Measurements from ENCODE around the gene CLIC2. TPM values are rescaled to one million over a fixed set of nuclear protein-coding genes. Genes with fewer than 3 reads are reported as not detected.
"Not testable (repeated sequence)": the region's sequence is repeated elsewhere in the genome, so short reads cannot be mapped to it uniquely, and the experiment has no call there.

Gene CLIC2
- total RNA-seq, 1 experiment from 2014 or later, result 0.98 TPM

DNA sequence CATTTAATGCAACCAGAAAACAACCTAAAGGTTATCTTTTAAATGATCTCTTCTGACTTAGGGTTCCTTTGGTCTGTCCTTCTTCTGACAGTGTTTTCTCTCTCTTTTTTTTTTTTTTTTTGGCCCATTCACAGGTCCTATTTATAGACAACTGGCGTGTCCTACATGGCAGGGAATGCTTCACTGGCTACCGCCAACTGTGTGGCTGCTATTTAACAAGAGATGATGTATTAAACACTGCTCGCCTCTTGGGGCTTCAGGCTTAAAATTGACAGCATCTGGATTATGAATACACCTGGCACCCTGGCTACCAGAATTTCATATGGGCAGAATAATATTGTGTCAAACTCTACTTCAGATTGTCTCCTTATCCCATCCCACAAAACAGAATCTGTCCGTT lies 15.0 kb upstream of the CLIC2 start:
- not testable (repeated sequence) for H3K23me2 ChIP-seq (ENCODE audit: insufficient read length, low read depth, low read length, poor library complexity, severe bottlenecking); H2AK5ac ChIP-seq (ENCODE audit: insufficient read length, low read length); H4K91ac ChIP-seq (ENCODE audit: insufficient read length, low read depth, low read length); H3K27ac Mint-ChIP-seq; H3K14ac ChIP-seq (ENCODE audit: insufficient read depth, low read length); H3K23ac ChIP-seq (ENCODE audit: insufficient read length, low read depth, low read length); H3K79me2 ChIP-seq (ENCODE audit: insufficient read depth, low read length); H3K9me3 Mint-ChIP-seq; H2BK20ac ChIP-seq (ENCODE audit: low read depth, low read length, poor library complexity, severe bottlenecking); H2AFZ ChIP-seq (ENCODE audit: low read length); H3K9ac ChIP-seq (ENCODE audit: extremely low read depth, insufficient read length, low read length); H3K27ac ChIP-seq (ENCODE audit: insufficient read length, low read depth, low read length); DNase-seq; H3K4ac ChIP-seq (ENCODE audit: low read depth, low read length); H3K27me3 ChIP-seq (ENCODE audit: insufficient read depth, low read length); H4K8ac ChIP-seq (replicated peaks; ENCODE audit: insufficient read length, low read depth, low read length); H2BK5ac ChIP-seq (ENCODE audit: insufficient read length, low read length); H3K18ac ChIP-seq (ENCODE audit: insufficient read length, low read depth, low read length); H4K20me1 ChIP-seq (ENCODE audit: control insufficient read depth, insufficient read depth, insufficient read length); H3T11ph ChIP-seq (ENCODE audit: low read length); H2BK15ac ChIP-seq (ENCODE audit: low read depth, low read length); H2BK12ac ChIP-seq (ENCODE audit: insufficient read length, low read depth, low read length); H3K4me3 Mint-ChIP-seq; H3K27me3 Mint-ChIP-seq (ENCODE audit: low read depth); H3K56ac ChIP-seq (ENCODE audit: insufficient read length, low read depth, low read length); H3K79me1 ChIP-seq (ENCODE audit: insufficient read depth, low read depth, low read length, poor library complexity, severe bottlenecking); H2BK120ac ChIP-seq (ENCODE audit: low read depth, low read length, poor library complexity, severe bottlenecking); H4K5ac ChIP-seq (ENCODE audit: insufficient read length, low read depth, low read length); H3K4me2 ChIP-seq (ENCODE audit: insufficient read depth, insufficient read length, low read length); H3K4me1 ChIP-seq (ENCODE audit: insufficient read depth, low read length); H3K36me3 Mint-ChIP-seq (ENCODE audit: insufficient read depth in 1 of 3, low read depth in 3 of 3); H3K4me1 Mint-ChIP-seq; H3K9me3 ChIP-seq (ENCODE audit: control insufficient read depth, low read depth, low read length)
- no CpG with 5 or more reads among the region's 4 CpGs for WGBS (ENCODE audit: extremely low coverage, insufficient read length, low lambda C conversion rate)

DNA sequence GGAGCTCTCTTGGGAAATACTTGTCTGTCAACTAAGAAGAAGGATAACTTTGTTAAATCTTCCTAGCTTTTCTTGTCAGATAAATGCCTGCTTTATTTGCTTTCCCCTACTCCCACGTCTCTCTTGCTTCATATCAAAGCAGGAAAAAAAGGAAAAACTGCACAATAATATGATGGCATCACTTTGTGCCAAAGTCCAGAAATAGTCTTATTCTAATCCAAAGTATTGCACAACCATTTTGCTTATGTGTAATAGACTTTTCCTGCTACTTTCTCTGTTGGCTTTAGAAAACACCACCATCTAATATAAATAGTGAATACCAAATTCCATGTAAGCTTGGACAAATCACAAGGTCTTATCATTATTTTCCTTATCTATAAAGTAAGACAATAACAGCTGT lies 11.3 kb upstream of the CLIC2 start:
- not testable (repeated sequence) for H3K79me2 ChIP-seq (ENCODE audit: insufficient read depth, low read length); H3K27me3 Mint-ChIP-seq (ENCODE audit: low read depth); H4K91ac ChIP-seq (ENCODE audit: insufficient read length, low read depth, low read length); DNase-seq; H3K4me2 ChIP-seq (ENCODE audit: insufficient read depth, insufficient read length, low read length); H3K23me2 ChIP-seq (ENCODE audit: insufficient read length, low read depth, low read length, poor library complexity, severe bottlenecking); H4K20me1 ChIP-seq (ENCODE audit: control insufficient read depth, insufficient read depth, insufficient read length); H3K9ac ChIP-seq (ENCODE audit: extremely low read depth, insufficient read length, low read length); H3K4ac ChIP-seq (ENCODE audit: low read depth, low read length); H3K4me1 ChIP-seq (ENCODE audit: insufficient read depth, low read length); H3K4me1 Mint-ChIP-seq; H3K9me3 ChIP-seq (ENCODE audit: control insufficient read depth, low read depth, low read length); H2BK5ac ChIP-seq (ENCODE audit: insufficient read length, low read length); H3T11ph ChIP-seq (ENCODE audit: low read length); H3K36me3 Mint-ChIP-seq (ENCODE audit: insufficient read depth in 1 of 3, low read depth in 3 of 3); H4K8ac ChIP-seq (replicated peaks; ENCODE audit: insufficient read length, low read depth, low read length); H2BK15ac ChIP-seq (ENCODE audit: low read depth, low read length); H3K18ac ChIP-seq (ENCODE audit: insufficient read length, low read depth, low read length); H3K14ac ChIP-seq (ENCODE audit: insufficient read depth, low read length); H2BK20ac ChIP-seq (ENCODE audit: low read depth, low read length, poor library complexity, severe bottlenecking); H2AK5ac ChIP-seq (ENCODE audit: insufficient read length, low read length); H3K27ac Mint-ChIP-seq; H3K4me3 Mint-ChIP-seq; H3K9me3 Mint-ChIP-seq; H2BK12ac ChIP-seq (ENCODE audit: insufficient read length, low read depth, low read length); H2BK120ac ChIP-seq (ENCODE audit: low read depth, low read length, poor library complexity, severe bottlenecking); H3K23ac ChIP-seq (ENCODE audit: insufficient read length, low read depth, low read length); H3K56ac ChIP-seq (ENCODE audit: insufficient read length, low read depth, low read length); H2AFZ ChIP-seq (ENCODE audit: low read length); H4K5ac ChIP-seq (ENCODE audit: insufficient read length, low read depth, low read length); H3K79me1 ChIP-seq (ENCODE audit: insufficient read depth, low read depth, low read length, poor library complexity, severe bottlenecking); H3K27ac ChIP-seq (ENCODE audit: insufficient read length, low read depth, low read length); H3K27me3 ChIP-seq (ENCODE audit: insufficient read depth, low read length)
- WGBS (ENCODE audit: extremely low coverage, insufficient read length, low lambda C conversion rate), result no CpG with 5 or more reads among the region's 1 CpG

Measured in H9 (cell line).